C4-2B (cell line): ENCODE results near the gene SDK2.
A peak's percentile ranks its signal among the peaks of the same experiment; 100 is the strongest.

Experiments used
- H3K27ac ChIP-seq: fragments of 450-650 bp; 2 replicates; pipeline ENCODE4 v1.5.1; 2017
- CTCF ChIP-seq: fragments of 450-650 bp; conservative IDR thresholded peaks from 2 replicates; pipeline ENCODE4 v1.5.1; 2017; ENCODE audit warnings: mild to moderate bottlenecking
- ZFX ChIP-seq: fragments of 450-650 bp; IDR thresholded peaks from 2 replicates; pipeline ENCODE4 v1.6.1; 2017

SDK2 gene

GRCh38 chr17:73365906-73366623 is 278.2 kb downstream of the SDK2 start:
- TF ChIP-seq ZFX (no peak), CTCF (no peak)
- no peak overlapping the region for H3K27ac ChIP-seq

- H3K27ac ChIP-seq = no peak overlapping the region
- TF ChIP-seq ZFX = no peak
- no peak for TF ChIP-seq CTCF
Measured at GRCh38 chr17:73365301-73365874, 278.9 kb downstream of the SDK2 start.

- no peak for TF ChIP-seq ZFX
- no peak for TF ChIP-seq CTCF
- H3K27ac ChIP-seq = no peak overlapping the region
Measured at GRCh38 chr17:73364155-73364522, 280.1 kb downstream of the SDK2 start.

DNA sequence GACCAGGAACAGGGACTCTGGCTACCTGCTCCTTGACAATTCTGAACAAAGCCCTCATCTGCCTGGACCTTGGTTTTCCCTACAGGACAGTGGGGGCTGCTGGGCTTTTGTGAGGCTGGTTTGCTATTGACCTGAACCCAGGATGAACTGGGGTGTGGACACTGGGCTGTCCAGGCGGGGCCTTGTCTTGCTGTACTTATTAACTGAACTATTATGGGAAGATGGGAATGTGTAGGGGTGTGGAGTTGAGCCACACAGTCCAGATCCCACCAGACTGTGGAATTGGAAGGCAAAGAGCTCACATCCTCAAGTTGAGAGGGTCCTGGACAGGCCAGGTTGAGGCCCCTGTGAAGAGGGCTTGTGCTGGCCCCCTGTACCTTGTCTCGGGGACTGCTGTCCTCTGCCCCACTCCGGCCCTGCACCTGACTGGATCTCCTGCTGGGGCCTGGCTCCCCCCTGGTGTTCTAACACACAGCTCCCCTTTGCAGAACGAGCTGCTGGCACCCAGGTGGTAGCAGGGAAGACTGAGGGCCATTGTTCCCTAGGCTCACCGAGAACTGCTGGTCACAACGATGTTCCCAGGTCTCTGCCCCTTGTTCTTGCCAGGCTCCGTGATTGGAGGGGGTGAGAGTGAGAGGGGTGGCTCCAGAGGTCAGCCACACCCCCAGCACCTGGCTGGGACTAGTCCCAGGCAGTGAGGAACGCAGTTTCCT is 280.6 kb downstream of the SDK2 start:
- TF ChIP-seq CTCF = no peak
- no peak for TF ChIP-seq ZFX
- no peak overlapping the region for H3K27ac ChIP-seq

- no peak for TF ChIP-seq CTCF
- TF ChIP-seq ZFX = no peak
- H3K27ac ChIP-seq = no peak overlapping the region
Measured at GRCh38 chr17:73362697-73363096, 281.5 kb downstream of the SDK2 start.

DNA sequence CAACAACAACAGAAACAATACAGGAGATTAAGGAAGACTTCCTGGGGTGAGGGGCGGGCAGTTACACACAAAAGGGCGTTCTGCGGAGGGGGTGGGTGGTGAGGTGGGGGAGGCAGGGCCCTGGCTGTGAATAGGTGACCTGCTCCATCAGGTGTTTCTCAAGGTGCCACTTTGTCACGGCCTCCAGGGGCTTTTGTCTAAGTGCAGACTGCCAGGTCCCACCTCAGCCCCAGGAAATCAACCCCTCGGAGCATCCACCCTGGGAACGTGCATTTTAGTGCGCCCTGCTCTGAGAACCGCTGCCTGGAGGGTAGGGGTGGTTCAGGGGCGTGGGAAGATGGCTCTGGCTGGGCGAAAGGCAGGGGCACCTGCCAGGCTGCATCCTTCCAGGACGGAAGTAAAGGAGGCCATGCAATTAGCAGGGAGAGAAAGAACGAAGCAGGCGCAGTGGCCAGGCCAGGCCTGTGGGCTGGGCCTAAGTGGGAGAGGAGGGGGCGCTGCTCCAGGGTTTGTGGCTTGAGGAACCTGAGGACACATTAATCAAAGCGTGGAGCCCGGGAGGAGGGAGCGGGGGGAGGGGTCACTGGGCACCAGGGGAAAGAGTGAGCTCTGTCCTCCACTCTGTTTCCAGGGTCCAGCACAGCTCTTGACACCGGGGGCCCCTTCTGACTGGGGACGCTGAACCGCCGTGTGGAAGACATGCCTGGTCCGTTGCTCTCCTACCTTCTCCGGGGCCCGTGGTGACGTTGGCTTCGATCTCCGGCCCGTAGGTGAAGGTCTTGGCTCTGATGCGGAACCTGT is 283.1 kb downstream of the SDK2 start:
- TF ChIP-seq CTCF (no peak), ZFX (no peak)

More for the DNA sequence above, 283.1 kb downstream of the SDK2 start:
- H3K27ac ChIP-seq = peak overlapping the region; percentile 68
